CD4-positive, alpha-beta T cell treated with Interleukin-12 subunit alpha and Interleukin-12 subunit beta, for 1 hour (primary cell): ENCODE results near the gene SLC30A4.
A peak's percentile ranks its signal among the peaks of the same experiment; 100 is the strongest.
"Not testable (repeated sequence)": the region's sequence is repeated elsewhere in the genome, so short reads cannot be mapped to it uniquely, and the experiment has no call there.

ENCODE experiments used
- DNase-seq: peaks from one replicate; pipeline ENCODE4 v3.0.0-alpha.2; 2020

SLC30A4 gene

GRCh38 chr15:45507143-45507542 lies 15.4 kb downstream of the SLC30A4 start:
- not testable (repeated sequence) for DNase-seq

- DNase-seq, result no peak
Observed at GRCh38 chr15:45499426-45499825, 23.1 kb downstream of the SLC30A4 start.

GRCh38 chr15:45498701-45499100 lies 23.9 kb downstream of the SLC30A4 start:
- DNase-seq, result no peak

GRCh38 chr15:45497261-45497660 lies 25.3 kb downstream of the SLC30A4 start:
- DNase-seq, result no peak

- no peak for DNase-seq
Observed at GRCh38 chr15:45496658-45497057, 25.9 kb downstream of the SLC30A4 start.

- no peak for DNase-seq
Observed at GRCh38 chr15:45495588-45495987, 27.0 kb downstream of the SLC30A4 start.

- DNase-seq, result no peak
Observed at GRCh38 chr15:45489690-45490238, 32.8 kb downstream of the SLC30A4 start.

- no peak for DNase-seq
Observed at GRCh38 chr15:45486317-45486716, 36.2 kb downstream of the SLC30A4 start.

GRCh38 chr15:45481135-45481534 lies 41.4 kb downstream of the SLC30A4 start:
- DNase-seq, result no peak

GRCh38 chr15:45476410-45476809 lies 46.1 kb downstream of the SLC30A4 start:
- no peak for DNase-seq

- no peak for DNase-seq
Observed at GRCh38 chr15:45474799-45475198, 47.8 kb downstream of the SLC30A4 start.

GRCh38 chr15:45473068-45473467 lies 49.5 kb downstream of the SLC30A4 start:
- no peak for DNase-seq

- no peak for DNase-seq
Observed at GRCh38 chr15:45471151-45471550, 51.4 kb downstream of the SLC30A4 start.

- DNase-seq, result no peak
Observed at GRCh38 chr15:45469441-45469840, 53.1 kb downstream of the SLC30A4 start.

- no peak for DNase-seq
Observed at GRCh38 chr15:45469027-45469426, 53.5 kb downstream of the SLC30A4 start.

- DNase-seq, result no peak
Observed at GRCh38 chr15:45468294-45468693, 54.3 kb downstream of the SLC30A4 start.

GRCh38 chr15:45458746-45459403 lies 63.7 kb downstream of the SLC30A4 start:
- peak; percentile 85 for DNase-seq

- DNase-seq, result peak; percentile 88
Observed at GRCh38 chr15:45457641-45458539, 64.7 kb downstream of the SLC30A4 start.

GRCh38 chr15:45457220-45457619 lies 65.3 kb downstream of the SLC30A4 start:
- no peak for DNase-seq

- peak; percentile 82 for DNase-seq
Observed at GRCh38 chr15:45456212-45457106, 66.1 kb downstream of the SLC30A4 start.

- peak; percentile 81 for DNase-seq
Observed at GRCh38 chr15:45454814-45455213, 67.7 kb downstream of the SLC30A4 start.

- no peak for DNase-seq
Observed at GRCh38 chr15:45451265-45451664, 71.3 kb downstream of the SLC30A4 start.
